Caco-2 (cell line): Measurements from ENCODE around the gene RANBP17. TPM values are rescaled to one million over a fixed set of nuclear protein-coding genes. Genes with fewer than 3 reads are reported as not detected.

ENCODE experiments used
- BruUV-seq: library from RNA; stranded (reverse); fragments of 400-500 nt; replicated peaks from 2 replicates; lab custom pipeline; 2021; lab: Mats Ljungman, UMichigan
- CTCF ChIA-PET: fragments of 300-600 bp; sonication (Branson Sonifier 250); formaldehyde crosslinking; loops from one replicate; lab custom pipeline; 2022; ENCODE audit warnings: antibody characterized with exemption; lab: Charles Lee
- POLR2A ChIA-PET: fragments of 300-600 bp; sonication (Branson Sonifier 250); formaldehyde crosslinking; loops from one replicate; lab custom pipeline; 2022; ENCODE audit warnings: antibody characterized with exemption; lab: Charles Lee
- DNase-seq, 2 experiments: peaks; one replicate each; pipeline versions ENCODE4 v3.0.0 to v3.0.0-alpha.2; 2020 to 2022
- H3K27me3 ChIP-seq: replicated peaks from 2 replicates; pipeline ENCODE4 v1.6.0; 2011; ENCODE audit warnings: low read length; ENCODE audit not compliant: control insufficient read depth, insufficient read depth
- H3K36me3 ChIP-seq: 2 replicates; pipeline ENCODE4 v1.5.1; 2011; ENCODE audit warnings: low read length; ENCODE audit not compliant: control insufficient read depth, insufficient read depth
- H3K4me1 ChIP-seq: fragments of 250-450 bp; sonication (Bioruptor Pico); 2 replicates; pipeline ENCODE4 v1.5.1; 2020; ENCODE audit warnings: mild to moderate bottlenecking
- H3K4me3 ChIP-seq: 2 replicates; pipeline ENCODE4 v1.5.1; 2011; ENCODE audit warnings: low read depth, mild to moderate bottlenecking, control low read depth, low read length
- H3K9me3 ChIP-seq: fragments of 250-450 bp; sonication (Bioruptor Pico); 2 replicates; pipeline ENCODE4 v1.5.1; 2020; ENCODE audit warnings: mild to moderate bottlenecking, moderate library complexity
- H3K27ac Mint-ChIP-seq: one replicate; pipeline ENCODE4 v1.8.0; 2022; ENCODE audit warnings: mixed read lengths; ENCODE audit not compliant: unreplicated experiment
- H3K27me3 Mint-ChIP-seq: one replicate; pipeline ENCODE4 v1.8.0; 2022; ENCODE audit warnings: mixed read lengths; ENCODE audit not compliant: insufficient read depth, unreplicated experiment
- H3K36me3 Mint-ChIP-seq: one replicate; pipeline ENCODE4 v1.8.0; 2022; ENCODE audit warnings: mild to moderate bottlenecking, mixed read lengths; ENCODE audit not compliant: insufficient read depth, unreplicated experiment
- H3K4me1 Mint-ChIP-seq: one replicate; pipeline ENCODE4 v1.8.0; 2022; ENCODE audit warnings: low read depth, mixed read lengths; ENCODE audit not compliant: unreplicated experiment
- H3K4me3 Mint-ChIP-seq: one replicate; pipeline ENCODE4 v1.8.0; 2022; ENCODE audit warnings: mild to moderate bottlenecking, moderate library complexity, mixed read lengths; ENCODE audit not compliant: unreplicated experiment
- H3K9me3 Mint-ChIP-seq: one replicate; pipeline ENCODE4 v1.8.0; 2022; ENCODE audit warnings: mixed read lengths; ENCODE audit not compliant: unreplicated experiment
- intact Hi-C: fragments of 100-400 bp; cut with micrococcal nuclease; formaldehyde crosslinking; loops from one replicate; pipeline ENCODE4 v1.10.0; 2022; ENCODE audit not compliant: unreplicated experiment
- total RNA-seq: library from RNA; stranded (reverse); gene quantifications from 2 replicates; pipeline ENCODE4 v1.2.3, GENCODE V29; 2022
- TF ChIP-seq, protein P1 (sequence below), 2 experiments: fragments of 200-600 bp in 1 of 2; IDR thresholded peaks; 1 replicate in 1 of 2; 2 replicates in 1 of 2; pipeline versions ENCODE4 v1.5.1 to v1.8.0; 2011 to 2022; ENCODE audit warnings: antibody characterized with exemption in 1 of 2, control low read depth in 1 of 2, inconsistent platforms in 1 of 2, low read depth in 1 of 2, low read length in 1 of 2, mild to moderate bottlenecking in 1 of 2, moderate library complexity in 1 of 2; ENCODE audit not compliant: insufficient read depth in 1 of 2, severe bottlenecking in 1 of 2, unreplicated experiment in 1 of 2

Gene RANBP17
- total RNA-seq, 1 experiment from 2014 or later = 28.2 TPM

DNA sequence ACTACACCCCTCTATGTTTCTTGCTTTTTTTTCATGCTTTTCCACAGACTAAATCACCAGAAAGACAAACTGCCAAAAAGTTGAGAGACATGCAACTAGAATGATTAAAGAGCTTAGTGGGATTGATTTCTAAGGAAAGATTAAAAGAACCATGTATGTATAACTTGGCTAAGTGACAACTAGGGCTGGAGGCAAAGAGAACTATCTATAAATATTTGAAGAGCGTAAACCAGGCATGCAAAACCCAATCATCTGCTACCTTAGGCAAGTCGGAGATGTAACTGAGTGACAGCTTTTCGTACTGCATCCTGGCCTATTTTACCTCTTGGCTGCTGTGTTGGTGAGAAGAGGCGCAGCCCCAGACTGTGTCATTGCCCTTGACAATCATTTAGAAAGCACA lies 326.2 kb downstream of the RANBP17 start:
- no peak overlapping the region for H3K4me3 Mint-ChIP-seq
- no peaks in the 10 kb centered on the region for H3K9me3 ChIP-seq
- H3K4me3 ChIP-seq = no peak overlapping the region
- no peaks in the 10 kb centered on the region for H3K4me1 Mint-ChIP-seq
- intact Hi-C loops = no loop called here
- TF ChIP-seq, protein P1, sequence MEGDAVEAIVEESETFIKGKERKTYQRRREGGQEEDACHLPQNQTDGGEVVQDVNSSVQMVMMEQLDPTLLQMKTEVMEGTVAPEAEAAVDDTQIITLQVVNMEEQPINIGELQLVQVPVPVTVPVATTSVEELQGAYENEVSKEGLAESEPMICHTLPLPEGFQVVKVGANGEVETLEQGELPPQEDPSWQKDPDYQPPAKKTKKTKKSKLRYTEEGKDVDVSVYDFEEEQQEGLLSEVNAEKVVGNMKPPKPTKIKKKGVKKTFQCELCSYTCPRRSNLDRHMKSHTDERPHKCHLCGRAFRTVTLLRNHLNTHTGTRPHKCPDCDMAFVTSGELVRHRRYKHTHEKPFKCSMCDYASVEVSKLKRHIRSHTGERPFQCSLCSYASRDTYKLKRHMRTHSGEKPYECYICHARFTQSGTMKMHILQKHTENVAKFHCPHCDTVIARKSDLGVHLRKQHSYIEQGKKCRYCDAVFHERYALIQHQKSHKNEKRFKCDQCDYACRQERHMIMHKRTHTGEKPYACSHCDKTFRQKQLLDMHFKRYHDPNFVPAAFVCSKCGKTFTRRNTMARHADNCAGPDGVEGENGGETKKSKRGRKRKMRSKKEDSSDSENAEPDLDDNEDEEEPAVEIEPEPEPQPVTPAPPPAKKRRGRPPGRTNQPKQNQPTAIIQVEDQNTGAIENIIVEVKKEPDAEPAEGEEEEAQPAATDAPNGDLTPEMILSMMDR (IDR thresholded peaks at IDR 0.05; ENCODE audit: insufficient read depth in 1 of 2, low read depth in 1 of 2, low read length in 1 of 2, severe bottlenecking in 1 of 2, unreplicated experiment in 1 of 2) = no peak
- H3K27me3 ChIP-seq = no peaks in the 10 kb centered on the region
- DNase-seq = no peak
- H3K9me3 Mint-ChIP-seq = no peaks in the 10 kb centered on the region
- H3K27ac Mint-ChIP-seq = no peak overlapping the region
- H3K27me3 Mint-ChIP-seq = no peaks in the 10 kb centered on the region
- no peaks in the 10 kb centered on the region for H3K36me3 ChIP-seq
- BruUV-seq = no TSS peak
- ChIA-PET POLR2A (interaction anchor here (0.6 kb wide), 1 partner anchor 179 kb away, joined by 4 read pairs; no protein-coding TSS in a partner anchor), CTCF (no interaction called here)
- no peaks in the 10 kb centered on the region for H3K4me1 ChIP-seq
- peaks cover 6% of the 10 kb centered on the region for H3K36me3 Mint-ChIP-seq

- Mint-ChIP-seq H3K36me3 (peaks cover 6% of the 10 kb centered on the region), H3K27me3 (no peaks in the 10 kb centered on the region), H3K4me1 (no peaks in the 10 kb centered on the region), H3K27ac (no peak overlapping the region), H3K4me3 (no peak overlapping the region), H3K9me3 (no peaks in the 10 kb centered on the region)
- Histone ChIP-seq H3K36me3 (no peaks in the 10 kb centered on the region), H3K27me3 (no peaks in the 10 kb centered on the region), H3K9me3 (no peaks in the 10 kb centered on the region), H3K4me1 (no peaks in the 10 kb centered on the region), H3K4me3 (no peak overlapping the region)
- no TSS peak for BruUV-seq
- TF ChIP-seq, protein P1 (IDR thresholded peaks at IDR 0.05; ENCODE audit: insufficient read depth in 1 of 2, low read depth in 1 of 2, low read length in 1 of 2, severe bottlenecking in 1 of 2, unreplicated experiment in 1 of 2) = no peak
- ChIA-PET CTCF (no interaction called here), POLR2A (no interaction called here)
- intact Hi-C loops = no loop called here
- DNase-seq = no peak
Measured at GRCh38 chr5:171189442-171189841, 327.6 kb downstream of the RANBP17 start.

DNA sequence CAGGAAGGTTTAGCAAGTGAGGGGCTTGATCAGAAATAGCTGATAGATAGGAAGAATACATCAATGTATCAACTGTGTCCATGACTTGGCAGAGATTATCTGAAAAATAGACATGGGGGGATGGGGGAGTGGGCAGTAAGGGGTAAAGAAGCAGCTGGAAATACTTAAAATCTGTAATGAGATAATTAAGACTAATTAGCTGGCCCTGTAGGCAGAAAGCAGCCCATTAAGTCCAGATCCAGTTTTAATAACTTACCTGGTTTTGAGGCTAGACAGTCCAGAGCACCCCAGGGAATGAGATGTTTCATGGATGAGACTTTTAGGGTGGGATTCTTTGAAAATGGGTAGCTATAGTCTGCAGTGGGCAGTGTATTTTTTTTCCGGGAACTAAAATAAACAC lies 330.3 kb downstream of the RANBP17 start:
- Histone ChIP-seq H3K4me3 (no peak overlapping the region), H3K36me3 (no peaks in the 10 kb centered on the region), H3K9me3 (no peaks in the 10 kb centered on the region), H3K4me1 (no peaks in the 10 kb centered on the region), H3K27me3 (no peaks in the 10 kb centered on the region)
- intact Hi-C loops = no loop called here
- POLR2A ChIA-PET = no interaction called here
- CTCF ChIA-PET = no interaction called here
- Mint-ChIP-seq H3K36me3 (peaks cover 6% of the 10 kb centered on the region), H3K9me3 (no peaks in the 10 kb centered on the region), H3K4me3 (no peak overlapping the region), H3K27me3 (no peaks in the 10 kb centered on the region), H3K27ac (no peak overlapping the region), H3K4me1 (no peaks in the 10 kb centered on the region)
- TF ChIP-seq, protein P1 (IDR thresholded peaks at IDR 0.05; ENCODE audit: insufficient read depth in 1 of 2, low read depth in 1 of 2, low read length in 1 of 2, severe bottlenecking in 1 of 2, unreplicated experiment in 1 of 2) = no peak
- no TSS peak for BruUV-seq
- no peak for DNase-seq
